Measurements from ENCODE around the gene CCL20. TPM values are rescaled to one million over a fixed set of nuclear protein-coding genes. Genes with fewer than 3 reads are reported as not detected.

The CCL20 gene, protein sequence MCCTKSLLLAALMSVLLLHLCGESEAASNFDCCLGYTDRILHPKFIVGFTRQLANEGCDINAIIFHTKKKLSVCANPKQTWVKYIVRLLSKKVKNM
- polyA plus RNA-seq (2013, experiment 1 of 2), result 0.41 TPM
- not detected for polyA plus RNA-seq (2013, experiment 2 of 2)

DNA sequence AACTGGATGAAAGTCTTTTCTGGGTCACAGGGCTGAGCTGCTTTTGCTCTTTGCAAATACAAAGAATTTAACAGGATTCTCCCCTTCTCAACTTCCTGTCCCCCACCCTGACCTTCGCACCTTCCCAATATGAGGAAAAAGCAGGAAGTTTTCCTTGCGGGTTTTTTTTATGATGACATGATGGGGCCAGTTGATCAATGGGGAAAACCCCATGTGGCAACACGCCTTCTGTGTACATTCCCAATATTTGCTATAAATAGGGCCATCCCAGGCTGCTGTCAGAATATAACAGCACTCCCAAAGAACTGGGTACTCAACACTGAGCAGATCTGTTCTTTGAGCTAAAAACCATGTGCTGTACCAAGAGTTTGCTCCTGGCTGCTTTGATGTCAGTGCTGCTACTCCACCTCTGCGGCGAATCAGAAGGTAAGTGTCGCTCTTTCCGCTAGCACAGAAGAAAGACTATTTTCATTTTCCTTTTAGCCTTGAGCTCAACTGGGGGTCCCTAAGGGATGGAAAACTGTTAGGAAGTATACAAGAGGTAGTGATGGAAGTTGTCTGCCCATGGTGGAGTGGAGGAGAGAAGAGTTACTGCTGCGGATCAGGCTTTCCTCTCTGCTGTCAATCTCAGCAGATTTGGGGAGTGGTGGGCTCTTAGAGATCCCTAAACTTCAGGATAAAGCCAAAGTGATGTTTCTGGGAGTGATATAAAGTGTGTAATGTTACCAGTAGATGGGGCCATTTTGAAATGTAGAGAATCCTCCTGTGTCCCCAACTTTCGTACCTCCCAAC, at the start of gene CCL20:
Gene CCL20, plus strand, starts transcription at position 281 of the 792 bp plus-strand sequence. Its CDS starts 70 bp downstream, at position 351.
- peaks cover 7% of the 10 kb centered on the region for H3K4me1 ChIP-seq (ENCODE audit: control insufficient read depth, insufficient read depth, low read length, poor library complexity, severe bottlenecking)
- no peak within 1 kb of the TSS for H3K27ac ChIP-seq (ENCODE audit: low read depth, low read length, severe bottlenecking)
- no peaks in the 10 kb centered on the region for H3K36me3 ChIP-seq (ENCODE audit: control insufficient read depth, insufficient read depth, low read length)
- 97 to 100% methylated on average over 4 of the region's 9 CpGs for WGBS, 2 experiments (ENCODE audit: insufficient coverage in 2 of 2)
- H3K4me3 ChIP-seq (ENCODE audit: extremely low read depth, insufficient read depth, low read length, poor library complexity, severe bottlenecking), result no peak within 1 kb of the TSS
- H3K9me3 ChIP-seq (ENCODE audit: control insufficient read depth, low read length), result no peaks in the 10 kb centered on the region

DNA sequence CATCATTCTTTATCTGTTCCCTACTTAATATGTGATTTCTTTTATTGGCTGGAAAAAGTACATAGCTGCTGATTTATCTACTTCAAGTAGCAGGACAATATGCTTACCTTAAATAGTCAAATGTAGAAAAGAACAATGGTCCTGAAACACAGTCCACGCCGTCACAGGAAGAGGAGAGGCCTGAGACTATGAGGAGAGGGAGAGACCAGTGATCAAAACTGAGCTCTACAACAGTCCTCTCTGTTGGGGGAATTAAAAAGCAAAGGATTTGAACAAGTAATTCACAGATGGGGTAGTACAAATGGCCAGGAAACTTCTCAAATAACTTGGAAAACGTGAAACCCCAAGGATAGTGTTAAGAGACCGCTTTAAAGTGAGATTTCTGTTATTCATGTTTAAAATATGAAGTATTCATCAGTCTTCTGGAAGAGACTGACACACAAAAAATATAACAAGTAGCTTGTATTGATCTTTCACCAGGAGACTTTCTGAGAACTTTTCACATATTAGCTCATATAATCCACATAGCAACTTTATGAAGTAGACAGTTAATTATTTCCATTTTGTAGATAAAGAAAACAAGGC, 47.8 kb upstream of the CCL20 start:
- Histone ChIP-seq H3K36me3 (ENCODE audit: control insufficient read depth, insufficient read depth, low read length) (no peaks in the 10 kb centered on the region), H3K9me3 (ENCODE audit: control insufficient read depth, low read length) (no peaks in the 10 kb centered on the region), H3K4me3 (ENCODE audit: extremely low read depth, insufficient read depth, low read length, poor library complexity, severe bottlenecking) (no peak overlapping the region), H3K27ac (ENCODE audit: low read depth, low read length, severe bottlenecking) (no peak overlapping the region), H3K4me1 (ENCODE audit: control insufficient read depth, insufficient read depth, low read length, poor library complexity, severe bottlenecking) (peaks cover 5% of the 10 kb centered on the region)
- WGBS, 2 experiments (ENCODE audit: insufficient coverage in 2 of 2), result 31 to 42% methylated on average over 3 of the region's 4 CpGs

DNA sequence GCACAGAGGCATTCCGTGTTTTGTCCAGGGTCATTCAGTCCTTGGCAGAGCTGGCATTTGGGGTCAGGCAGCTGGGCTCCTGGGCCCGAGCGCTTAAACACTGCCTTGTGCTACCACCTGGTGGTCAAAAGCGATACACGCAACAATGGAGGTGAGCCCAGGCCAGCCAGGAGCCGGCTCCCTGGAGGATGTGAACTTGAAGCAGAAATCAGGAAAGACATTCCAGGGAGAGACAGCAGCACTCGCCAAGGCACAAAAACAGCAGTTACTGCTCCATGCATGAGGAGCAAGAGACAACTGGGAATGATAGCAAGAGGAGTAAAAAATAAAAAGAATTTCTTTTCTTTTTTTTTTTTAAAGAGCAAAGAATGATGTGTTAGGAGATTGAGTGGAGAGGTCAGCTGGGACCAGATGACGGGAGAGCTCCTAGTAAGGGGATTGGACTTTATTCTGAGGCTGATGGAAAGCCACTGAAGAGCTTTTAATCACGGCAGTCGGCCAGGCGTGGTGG, 47.2 kb upstream of the CCL20 start:
- no peak overlapping the region for H3K27ac ChIP-seq (ENCODE audit: low read depth, low read length, severe bottlenecking)
- H3K4me3 ChIP-seq (ENCODE audit: extremely low read depth, insufficient read depth, low read length, poor library complexity, severe bottlenecking), result no peak overlapping the region
- peaks cover 5% of the 10 kb centered on the region for H3K4me1 ChIP-seq (ENCODE audit: control insufficient read depth, insufficient read depth, low read length, poor library complexity, severe bottlenecking)
- no peaks in the 10 kb centered on the region for H3K36me3 ChIP-seq (ENCODE audit: control insufficient read depth, insufficient read depth, low read length)
- 27 to 42% methylated on average over 10 of the region's 11 CpGs for WGBS, 2 experiments (ENCODE audit: insufficient coverage in 2 of 2)
- no peaks in the 10 kb centered on the region for H3K9me3 ChIP-seq (ENCODE audit: control insufficient read depth, low read length)

DNA sequence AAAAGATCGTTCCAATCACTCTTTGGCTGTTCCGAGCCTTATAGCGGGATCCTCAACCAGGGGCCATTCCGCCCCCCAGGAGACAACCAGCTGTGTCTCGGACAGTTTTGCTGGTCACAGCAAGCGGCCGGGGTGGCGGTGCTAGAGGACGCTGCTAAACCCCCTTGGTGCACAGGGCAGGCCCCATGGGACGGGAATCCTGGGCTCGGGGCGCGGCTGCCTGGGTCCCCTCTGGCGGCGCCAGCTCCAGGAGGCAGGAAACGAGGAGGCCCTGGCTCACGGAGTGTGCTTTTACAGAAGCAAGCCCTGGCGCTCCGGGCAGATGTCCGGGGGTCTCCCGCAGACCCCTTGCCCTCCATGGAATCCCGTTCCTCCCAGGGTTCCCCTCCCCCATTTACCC, 45.8 kb upstream of the CCL20 start:
- 90 to 94% methylated on average over 17 to 18 of the region's 22 CpGs for WGBS, 2 experiments (ENCODE audit: insufficient coverage in 2 of 2)
- Histone ChIP-seq H3K4me1 (ENCODE audit: control insufficient read depth, insufficient read depth, low read length, poor library complexity, severe bottlenecking) (peaks cover 5% of the 10 kb centered on the region), H3K4me3 (ENCODE audit: extremely low read depth, insufficient read depth, low read length, poor library complexity, severe bottlenecking) (no peak overlapping the region), H3K27ac (ENCODE audit: low read depth, low read length, severe bottlenecking) (no peak overlapping the region), H3K36me3 (ENCODE audit: control insufficient read depth, insufficient read depth, low read length) (no peaks in the 10 kb centered on the region), H3K9me3 (ENCODE audit: control insufficient read depth, low read length) (no peaks in the 10 kb centered on the region)

DNA sequence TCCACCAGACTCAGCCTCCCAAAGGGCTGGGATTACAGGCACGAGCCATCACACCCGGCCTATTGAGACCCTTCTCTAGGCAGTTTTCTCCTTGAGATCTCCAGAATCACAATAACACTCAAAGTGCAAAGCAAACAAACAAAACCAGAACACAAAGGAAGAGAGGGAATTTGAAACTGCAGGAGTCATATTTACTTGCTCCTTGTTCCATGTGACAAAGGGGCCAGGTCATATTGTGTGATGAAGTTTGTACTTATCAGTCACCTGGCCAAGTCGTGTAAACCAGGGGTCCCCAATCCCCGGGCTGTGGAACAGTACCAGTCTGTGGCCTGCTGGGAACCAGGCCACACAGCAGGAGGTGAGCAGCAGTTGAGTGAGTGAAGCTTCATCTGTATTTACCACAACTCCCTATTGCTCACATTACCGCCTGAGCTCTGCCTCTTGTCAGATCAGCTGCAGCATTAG, 41.4 kb upstream of the CCL20 start:
- 70 to 77% methylated on average over 2 to 3 of the region's 5 CpGs for WGBS, 2 experiments (ENCODE audit: insufficient coverage in 2 of 2)
- Histone ChIP-seq H3K4me1 (ENCODE audit: control insufficient read depth, insufficient read depth, low read length, poor library complexity, severe bottlenecking) (no peaks in the 10 kb centered on the region), H3K36me3 (ENCODE audit: control insufficient read depth, insufficient read depth, low read length) (no peaks in the 10 kb centered on the region)

DNA sequence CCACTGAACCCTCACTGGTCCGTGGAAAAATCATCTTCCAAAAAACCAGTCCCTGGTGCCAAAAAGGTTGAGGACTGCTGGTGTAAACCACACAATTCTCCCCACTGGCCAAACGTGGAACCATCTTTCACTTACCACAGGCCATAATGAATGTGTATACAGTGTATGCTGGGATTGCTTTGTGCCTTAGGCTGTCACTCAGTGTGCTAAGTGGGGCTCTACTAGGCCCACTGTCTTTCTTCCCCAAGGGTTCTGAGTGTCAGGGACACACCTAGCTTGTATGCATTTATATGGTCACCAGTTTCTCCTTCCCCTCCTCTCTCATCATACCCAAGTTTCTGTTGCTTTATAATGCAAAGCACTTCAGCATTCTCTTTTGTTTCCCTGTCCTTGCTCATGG, 40.7 kb upstream of the CCL20 start:
- no peaks in the 10 kb centered on the region for H3K9me3 ChIP-seq (ENCODE audit: control insufficient read depth, low read length)
- H3K4me1 ChIP-seq (ENCODE audit: control insufficient read depth, insufficient read depth, low read length, poor library complexity, severe bottlenecking), result no peaks in the 10 kb centered on the region
- no peak overlapping the region for H3K27ac ChIP-seq (ENCODE audit: low read depth, low read length, severe bottlenecking)
- no CpG with 5 or more reads among the region's 2 CpGs for WGBS, 2 experiments (ENCODE audit: insufficient coverage in 2 of 2)
- H3K36me3 ChIP-seq (ENCODE audit: control insufficient read depth, insufficient read depth, low read length), result no peaks in the 10 kb centered on the region
- H3K4me3 ChIP-seq (ENCODE audit: extremely low read depth, insufficient read depth, low read length, poor library complexity, severe bottlenecking), result no peak overlapping the region

More for the DNA sequence above, 41.4 kb upstream of the CCL20 start:
- Histone ChIP-seq H3K9me3 (ENCODE audit: control insufficient read depth, low read length) (no peaks in the 10 kb centered on the region), H3K27ac (ENCODE audit: low read depth, low read length, severe bottlenecking) (no peak overlapping the region), H3K4me3 (ENCODE audit: extremely low read depth, insufficient read depth, low read length, poor library complexity, severe bottlenecking) (no peak overlapping the region)

DNA sequence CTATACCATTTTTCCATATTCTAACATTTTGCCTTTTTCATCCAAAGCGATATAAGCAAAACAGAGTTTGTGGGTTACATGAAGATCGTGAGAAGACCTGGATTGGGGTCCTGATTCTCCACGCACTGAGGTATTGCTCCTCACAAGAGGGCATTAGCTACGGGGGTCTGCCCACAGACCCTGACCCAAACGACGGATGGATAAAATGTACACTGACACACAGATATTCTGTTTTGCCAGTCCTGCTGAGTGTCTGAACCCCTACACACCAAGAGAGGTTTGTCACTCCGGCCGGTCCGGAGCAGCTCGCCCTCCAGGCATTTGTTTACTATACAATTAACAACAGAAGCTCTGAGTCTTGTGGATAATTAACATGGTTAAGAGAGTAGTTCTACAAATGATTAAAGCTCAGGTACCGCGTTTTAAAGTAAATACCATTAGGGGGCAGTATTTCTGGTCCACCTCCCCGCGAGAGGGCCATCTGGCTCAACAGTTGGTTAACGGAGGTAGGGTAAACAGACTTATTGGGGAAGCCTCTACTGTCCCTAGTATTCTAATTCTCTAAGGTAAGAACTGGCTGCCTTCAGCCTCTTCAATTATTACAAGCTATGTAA, 39.5 kb upstream of the CCL20 start:
- WGBS, 2 experiments (ENCODE audit: insufficient coverage in 2 of 2), result 97 to 98% methylated on average over 6 of the region's 15 CpGs
- H3K36me3 ChIP-seq (ENCODE audit: control insufficient read depth, insufficient read depth, low read length), result no peaks in the 10 kb centered on the region
- no peaks in the 10 kb centered on the region for H3K4me1 ChIP-seq (ENCODE audit: control insufficient read depth, insufficient read depth, low read length, poor library complexity, severe bottlenecking)
- H3K9me3 ChIP-seq (ENCODE audit: control insufficient read depth, low read length), result no peaks in the 10 kb centered on the region
- H3K27ac ChIP-seq (ENCODE audit: low read depth, low read length, severe bottlenecking), result no peak overlapping the region
- H3K4me3 ChIP-seq (ENCODE audit: extremely low read depth, insufficient read depth, low read length, poor library complexity, severe bottlenecking), result no peak overlapping the region

DNA sequence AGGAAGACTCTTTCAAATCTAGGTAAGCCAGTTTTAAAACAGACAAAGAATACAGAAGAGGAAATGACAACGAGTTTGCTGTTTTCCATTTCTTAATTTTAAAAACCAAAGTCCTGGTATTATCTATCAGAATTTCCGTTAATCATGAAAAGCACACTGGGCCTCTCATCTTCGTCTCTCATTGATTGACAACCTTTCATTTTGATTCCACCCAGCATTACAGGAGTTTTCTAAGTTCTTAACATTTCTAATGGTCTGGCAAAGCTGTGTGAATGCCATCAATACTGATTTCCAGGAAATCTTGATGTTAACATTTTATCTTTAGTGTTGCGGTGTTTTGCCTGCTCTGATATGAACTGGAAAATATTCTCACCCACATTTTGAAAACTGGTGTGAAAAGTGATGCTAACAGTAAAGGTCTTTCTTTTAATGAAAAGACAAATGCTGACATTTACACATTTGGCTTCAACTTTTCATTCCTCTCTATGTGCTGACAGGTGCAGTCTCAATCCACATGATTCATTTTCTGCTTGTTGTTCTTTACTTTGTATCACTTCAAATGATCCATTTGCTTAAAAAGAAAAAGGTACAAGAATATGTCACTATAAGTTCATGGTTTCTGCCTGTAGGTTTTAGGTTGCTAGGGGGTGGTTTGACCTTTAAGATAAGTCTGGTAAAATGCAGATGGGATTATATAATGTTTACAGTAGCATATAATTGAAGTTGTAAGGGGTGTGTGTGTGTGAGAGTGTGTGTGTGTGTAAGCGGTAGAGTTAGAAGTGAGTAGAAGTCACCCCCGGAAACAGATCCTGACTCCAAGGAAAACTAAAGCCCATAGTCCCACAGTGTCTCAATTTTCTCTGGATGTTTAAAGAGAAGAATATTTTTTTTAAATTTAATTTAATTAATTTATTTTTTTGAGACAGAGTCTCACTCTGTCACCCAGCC, 38.5 kb upstream of the CCL20 start:
- no peaks in the 10 kb centered on the region for H3K4me1 ChIP-seq (ENCODE audit: control insufficient read depth, insufficient read depth, low read length, poor library complexity, severe bottlenecking)
- no peak overlapping the region for H3K4me3 ChIP-seq (ENCODE audit: extremely low read depth, insufficient read depth, low read length, poor library complexity, severe bottlenecking)
- H3K27ac ChIP-seq (ENCODE audit: low read depth, low read length, severe bottlenecking), result no peak overlapping the region
- no peaks in the 10 kb centered on the region for H3K36me3 ChIP-seq (ENCODE audit: control insufficient read depth, insufficient read depth, low read length)
- WGBS, 2 experiments (ENCODE audit: insufficient coverage in 2 of 2), result 85 to 87% methylated on average over 2 to 4 of the region's 6 CpGs
- no peaks in the 10 kb centered on the region for H3K9me3 ChIP-seq (ENCODE audit: control insufficient read depth, low read length)

DNA sequence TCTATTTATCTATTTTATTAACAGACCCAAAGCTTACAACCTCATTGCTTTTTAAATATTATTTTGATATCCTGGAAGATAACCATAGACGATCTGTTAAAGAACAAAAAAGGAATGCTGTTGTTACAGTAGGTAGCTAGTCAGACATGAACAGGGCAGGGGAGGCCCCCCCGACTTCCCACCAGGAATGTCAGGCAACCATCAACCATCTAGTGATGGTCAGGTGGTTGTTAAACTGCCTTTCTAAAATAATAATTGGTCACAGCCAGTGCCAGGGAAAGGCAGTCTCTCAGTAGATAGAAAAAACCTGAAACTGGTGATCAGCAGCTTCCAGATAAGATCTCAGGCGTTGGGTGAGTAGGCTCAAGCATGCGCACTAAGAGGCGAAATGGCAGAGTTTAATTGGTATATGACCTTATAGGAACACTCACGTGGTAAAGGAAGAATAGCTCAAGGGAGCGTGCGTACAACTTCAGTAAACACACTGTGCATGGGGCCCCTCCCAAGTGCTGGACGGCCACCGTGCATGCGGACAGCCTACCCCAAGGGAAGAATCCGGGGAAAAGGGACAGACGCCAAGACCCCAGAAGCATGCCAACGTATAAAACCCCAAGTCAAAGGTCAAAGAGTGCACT, 32.5 kb upstream of the CCL20 start:
- WGBS, 2 experiments (ENCODE audit: insufficient coverage in 2 of 2), result 85 to 86% methylated on average over 12 to 13 of the region's 14 CpGs
- Histone ChIP-seq H3K4me1 (ENCODE audit: control insufficient read depth, insufficient read depth, low read length, poor library complexity, severe bottlenecking) (no peaks in the 10 kb centered on the region), H3K27ac (ENCODE audit: low read depth, low read length, severe bottlenecking) (no peak overlapping the region), H3K9me3 (ENCODE audit: control insufficient read depth, low read length) (no peaks in the 10 kb centered on the region), H3K4me3 (ENCODE audit: extremely low read depth, insufficient read depth, low read length, poor library complexity, severe bottlenecking) (no peak overlapping the region), H3K36me3 (ENCODE audit: control insufficient read depth, insufficient read depth, low read length) (no peaks in the 10 kb centered on the region)

Data from mesodermal cell (in vitro differentiated cells).